HL-60 (cell line): ENCODE data around the gene ANO3.

Experiments used
- CTCF ChIP-seq: IDR thresholded peaks from one replicate; pipeline ENCODE4 v1.5.1; 2011; ENCODE audit warnings: low read length, control low read depth, inconsistent platforms; ENCODE audit not compliant: insufficient read depth
- POLR2AphosphoS5 ChIP-seq: IDR thresholded peaks from 2 replicates; pipeline ENCODE4 v1.6.1; 2012; ENCODE audit warnings: low read depth
- REST ChIP-seq: IDR thresholded peaks from 2 replicates; pipeline ENCODE4 v1.6.1; 2012; ENCODE audit warnings: low read depth; ENCODE audit not compliant: insufficient replicate concordance
- SPI1 ChIP-seq: IDR thresholded peaks from 2 replicates; pipeline ENCODE4 v1.6.1; 2012; ENCODE audit warnings: low read depth, mild to moderate bottlenecking, borderline replicate concordance

GRCh38 chr11:26439854-26440253 is 107.9 kb downstream of the ANO3 start:
- TF ChIP-seq CTCF (no peak), POLR2AphosphoS5 (no peak), REST (no peak), SPI1 (no peak)
